Stimulated activated CD4-positive, alpha-beta T cell treated with anti-CD3 and anti-CD28 coated beads, TNF-alpha, amount 100 ng/mL, for 24 hours (primary cell): ENCODE results near the gene BCL2.

Experiments
- DNase-seq, 3 experiments: peaks; one replicate each; pipeline ENCODE4 v3.0.0-alpha.2; 2020; ENCODE audit warnings: low read depth in 3 of 3

The BCL2 gene

DNA sequence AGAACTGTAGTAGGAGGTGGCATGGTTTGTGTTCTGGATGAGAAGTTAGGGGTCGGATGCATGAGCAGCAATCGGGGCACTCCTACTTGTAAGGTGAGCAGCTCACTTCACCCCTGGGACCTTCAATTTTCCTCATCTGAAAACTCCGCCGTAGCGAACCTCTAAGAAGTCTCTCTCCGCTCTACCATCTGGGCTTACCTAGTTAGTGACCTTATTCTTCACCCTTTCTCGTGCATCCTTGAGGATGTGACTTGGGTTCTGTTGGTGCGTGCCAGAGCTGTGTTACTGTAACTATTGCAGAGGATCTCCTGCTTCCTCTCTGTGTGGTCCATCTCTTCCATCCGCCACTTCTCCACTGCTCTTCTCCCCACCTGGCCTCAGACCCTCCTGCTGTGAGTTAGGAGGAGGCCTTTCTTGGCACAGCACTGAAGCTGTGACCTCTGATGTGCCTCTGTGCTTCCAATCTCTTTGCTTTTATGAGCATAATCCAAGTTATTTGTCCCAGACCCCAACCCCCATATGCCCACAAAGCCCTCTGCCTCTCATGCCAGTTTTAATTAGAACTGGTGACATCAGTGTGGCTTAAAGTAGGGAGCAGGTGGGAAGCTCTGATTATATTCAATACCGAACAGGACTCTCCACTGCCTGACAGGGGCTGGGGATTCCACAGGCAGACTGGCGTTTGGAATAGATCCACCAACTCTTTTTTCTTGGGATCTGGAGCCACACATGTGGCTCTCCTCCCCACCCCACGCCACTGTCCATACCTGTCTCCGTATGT, 178.4 kb downstream of the BCL2 start:
- no peak for DNase-seq

DNA sequence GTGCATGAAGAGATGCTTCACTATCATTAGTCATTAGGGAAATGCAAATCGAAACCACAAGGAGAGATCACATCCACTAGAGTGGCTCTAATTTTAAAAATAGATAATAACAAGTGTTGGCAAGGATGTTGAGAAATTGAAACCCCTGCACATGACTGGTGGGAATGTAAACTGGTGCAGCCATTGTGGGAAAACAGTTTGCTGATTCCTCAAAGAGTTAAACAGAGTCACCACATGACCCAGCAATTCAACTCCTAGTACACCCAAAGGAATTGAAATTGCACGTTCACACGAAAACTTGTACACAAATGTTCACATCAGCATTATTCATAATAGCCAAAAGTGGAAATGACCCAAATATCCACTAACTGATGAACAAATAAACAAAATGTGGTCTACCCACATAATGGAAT, 179.5 kb downstream of the BCL2 start:
- DNase-seq = no peak

DNA sequence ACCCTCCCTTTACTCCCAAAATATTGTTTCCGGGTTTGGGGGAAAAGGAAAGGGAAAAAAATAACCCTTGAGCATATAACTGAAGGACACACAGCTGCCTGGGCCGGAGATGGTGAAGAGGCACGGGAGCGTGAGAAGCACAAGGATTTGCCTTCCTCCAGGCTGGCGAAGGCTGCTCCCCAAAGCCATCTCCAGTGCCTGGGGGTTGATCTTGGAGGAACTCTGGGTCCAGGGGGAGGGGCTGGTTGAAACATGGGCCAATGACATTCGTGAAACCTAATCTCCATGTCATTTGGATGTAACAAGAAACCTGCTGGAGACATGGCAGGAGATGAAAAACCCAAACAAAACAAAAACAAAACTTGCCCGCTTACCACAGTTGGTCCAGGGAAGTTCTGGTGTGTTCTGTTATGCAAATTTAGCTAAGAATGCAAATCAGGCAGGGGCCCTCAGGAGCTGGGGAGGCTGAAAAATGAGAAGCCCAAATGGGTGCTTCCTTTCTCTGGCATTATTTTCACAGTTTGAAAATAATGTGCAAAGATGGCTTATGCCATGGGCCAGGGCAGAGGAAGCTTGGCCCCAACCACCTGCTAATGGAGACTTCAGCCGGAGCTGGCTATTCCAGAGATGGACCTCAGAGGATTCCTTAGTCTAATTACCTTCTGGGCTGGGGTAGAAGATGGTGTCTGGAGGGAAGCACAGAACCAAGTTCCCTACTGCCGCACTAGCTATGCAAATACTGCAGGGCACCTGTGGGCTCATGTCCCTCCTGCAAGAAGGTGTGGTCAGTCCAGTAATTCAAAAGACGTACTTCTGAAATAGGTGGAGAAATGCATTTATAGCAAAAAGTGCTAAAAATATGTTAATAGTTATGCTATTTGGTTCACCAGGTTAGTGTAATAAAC, 180.9 kb downstream of the BCL2 start:
- no peak for DNase-seq

DNA sequence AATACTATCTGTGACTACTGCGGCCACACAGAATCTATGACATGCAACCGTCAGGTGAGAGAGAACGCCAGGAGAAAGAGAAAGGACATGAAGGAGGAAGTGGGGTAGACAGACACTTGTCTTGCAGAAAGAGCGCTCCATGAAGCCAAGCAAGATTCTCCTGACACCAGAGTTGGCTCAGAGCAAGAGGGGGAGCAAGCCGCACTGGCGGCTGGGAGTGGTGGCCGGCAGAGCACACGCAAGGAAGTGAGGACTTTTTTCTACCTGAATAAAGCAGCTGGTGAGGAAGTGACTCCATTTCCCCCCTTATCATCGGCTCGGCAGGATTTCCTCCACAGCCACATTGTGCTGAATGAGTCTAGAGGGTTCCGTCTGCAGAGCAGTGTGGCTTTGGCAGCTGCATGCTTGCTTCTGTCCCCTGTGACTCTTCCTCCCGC, 181.6 kb downstream of the BCL2 start:
- no peak for DNase-seq

DNA sequence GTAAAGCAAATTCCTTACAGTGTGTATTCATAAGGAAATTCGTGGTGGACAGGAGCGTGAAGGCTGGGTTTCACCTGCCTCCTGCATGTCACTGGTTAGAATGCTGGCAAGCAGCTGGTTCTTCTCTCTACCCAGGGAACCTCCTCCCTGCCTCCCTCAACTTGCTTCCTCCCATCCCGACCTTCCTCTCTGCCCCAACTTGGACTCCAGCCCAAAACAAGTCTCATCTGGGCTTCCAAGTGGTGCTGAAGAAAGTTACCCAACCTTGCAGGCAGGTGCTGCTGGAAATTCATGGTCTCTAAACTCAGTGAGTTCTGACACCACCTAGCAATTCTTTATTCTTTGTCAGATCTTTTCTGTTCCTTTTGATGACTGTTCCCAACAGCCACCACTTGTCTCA, 184.5 kb downstream of the BCL2 start:
- DNase-seq = no peak

DNA sequence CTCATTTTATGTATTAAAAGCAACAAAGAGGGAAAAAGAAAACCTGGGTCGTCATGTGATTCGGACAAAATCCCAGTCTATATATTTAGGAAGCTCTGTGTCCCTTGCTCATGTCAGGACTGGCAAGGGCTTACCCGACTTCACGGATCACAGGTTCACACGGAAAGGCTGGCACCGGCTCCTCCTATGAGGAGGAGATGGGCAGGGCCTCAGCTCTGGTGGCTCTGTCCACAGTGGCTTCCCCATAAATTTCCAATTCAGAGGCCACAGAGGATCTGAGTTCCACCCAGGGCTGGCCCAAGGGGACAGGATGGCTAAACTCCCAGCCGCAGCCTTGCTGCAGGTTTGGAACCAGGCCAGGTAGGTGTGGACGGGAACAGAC, 186.8 kb downstream of the BCL2 start:
- DNase-seq = no peak

DNA sequence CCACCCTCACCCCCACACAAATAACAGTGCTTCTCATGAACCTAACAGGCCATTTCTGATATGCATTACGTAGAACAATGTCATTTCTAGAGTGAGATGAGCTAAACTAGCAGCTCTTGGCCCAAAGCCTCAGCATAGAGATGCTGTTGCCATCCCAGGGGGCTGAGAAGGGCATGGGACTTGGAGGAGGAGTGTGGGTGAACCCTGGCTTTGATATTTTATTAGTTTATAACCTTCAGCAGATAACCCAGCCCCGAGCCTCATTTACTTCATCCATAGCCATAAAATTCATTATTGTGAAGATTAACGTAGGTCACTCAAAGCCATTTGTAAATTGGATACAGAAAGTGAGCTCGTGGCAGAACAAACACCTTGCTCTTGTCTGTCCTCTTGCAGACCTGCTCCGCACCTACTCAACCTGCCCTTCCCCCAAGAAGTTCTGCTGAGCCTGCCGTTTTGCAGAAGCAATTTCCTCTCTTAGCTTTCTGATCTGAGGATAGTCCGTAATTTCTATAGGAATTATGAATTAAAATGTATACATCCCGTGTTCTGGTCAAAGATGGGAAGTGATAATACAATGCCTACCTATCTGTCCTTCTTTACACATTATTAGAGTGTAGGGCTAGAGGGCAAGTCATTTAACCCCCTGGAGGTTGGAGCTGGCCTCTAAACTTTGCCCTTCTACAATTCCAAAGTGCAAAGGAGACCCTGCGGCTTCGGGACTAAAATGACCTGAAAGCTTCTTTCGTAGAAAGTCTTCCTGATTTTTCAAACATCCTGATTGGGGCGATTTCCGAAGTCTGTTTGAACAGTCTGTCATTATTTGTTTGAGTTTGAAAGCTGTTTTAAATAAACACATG, 187.4 kb downstream of the BCL2 start:
- DNase-seq = no peak

DNA sequence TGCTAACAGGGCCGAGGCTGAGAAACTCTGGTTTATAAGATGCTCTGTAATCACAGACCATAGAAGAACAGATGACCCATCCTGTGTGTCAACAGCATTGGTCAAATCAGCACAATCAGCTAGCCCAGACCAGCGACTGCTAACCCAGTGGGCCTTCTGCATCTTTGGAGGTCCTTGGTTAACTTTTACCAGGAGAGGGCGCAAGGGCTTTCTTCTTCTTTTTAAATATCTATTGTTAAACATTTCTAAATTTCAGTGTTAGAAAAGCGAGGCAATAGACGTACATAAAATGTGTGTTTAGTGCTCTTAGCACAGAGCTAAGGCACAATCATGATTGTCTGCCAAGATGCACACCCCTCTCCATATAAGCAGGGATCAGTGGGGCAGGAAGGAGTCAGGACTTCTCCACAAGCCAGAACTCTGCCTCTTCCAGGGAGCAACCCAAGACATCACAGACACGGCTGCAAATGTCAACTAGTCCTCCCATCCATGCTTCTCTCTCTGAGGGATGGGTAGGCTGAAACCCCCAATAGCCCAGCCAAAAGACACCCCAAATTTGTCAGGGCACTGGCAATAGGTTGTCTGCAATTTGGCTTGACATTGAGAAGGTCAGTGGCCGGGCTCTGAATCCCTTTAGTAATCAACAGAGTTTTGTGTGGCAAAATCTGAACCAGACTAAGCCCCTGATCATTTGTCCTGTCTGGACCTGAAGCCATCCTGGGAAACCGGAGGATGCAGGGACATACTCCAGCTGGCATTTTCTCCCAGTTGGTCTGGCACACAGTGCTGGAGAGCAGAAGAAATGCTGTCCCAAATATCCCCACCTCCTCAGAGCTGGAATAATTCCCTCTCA, 188.2 kb downstream of the BCL2 start:
- DNase-seq = peak; percentile 27 to 55 (median 32)

DNA sequence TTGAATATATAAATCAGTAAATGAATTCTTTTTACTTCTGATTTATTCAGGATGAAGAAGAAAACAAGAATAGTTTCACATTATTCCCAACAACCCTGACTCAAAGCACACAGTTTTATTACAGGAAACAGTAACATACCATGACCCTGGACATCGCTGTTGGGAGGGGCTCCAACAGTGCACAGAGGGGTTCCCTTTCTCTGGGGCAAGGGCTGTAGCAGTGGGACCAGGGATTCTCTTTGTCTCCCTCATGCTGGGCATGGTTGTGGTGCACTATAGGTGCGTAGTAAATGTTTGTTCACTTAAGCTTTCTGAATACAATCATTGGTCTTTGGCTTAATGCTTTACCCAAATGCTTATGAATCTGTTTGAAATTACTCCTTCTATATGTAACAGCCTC, 189.4 kb downstream of the BCL2 start:
- no peak for DNase-seq

DNA sequence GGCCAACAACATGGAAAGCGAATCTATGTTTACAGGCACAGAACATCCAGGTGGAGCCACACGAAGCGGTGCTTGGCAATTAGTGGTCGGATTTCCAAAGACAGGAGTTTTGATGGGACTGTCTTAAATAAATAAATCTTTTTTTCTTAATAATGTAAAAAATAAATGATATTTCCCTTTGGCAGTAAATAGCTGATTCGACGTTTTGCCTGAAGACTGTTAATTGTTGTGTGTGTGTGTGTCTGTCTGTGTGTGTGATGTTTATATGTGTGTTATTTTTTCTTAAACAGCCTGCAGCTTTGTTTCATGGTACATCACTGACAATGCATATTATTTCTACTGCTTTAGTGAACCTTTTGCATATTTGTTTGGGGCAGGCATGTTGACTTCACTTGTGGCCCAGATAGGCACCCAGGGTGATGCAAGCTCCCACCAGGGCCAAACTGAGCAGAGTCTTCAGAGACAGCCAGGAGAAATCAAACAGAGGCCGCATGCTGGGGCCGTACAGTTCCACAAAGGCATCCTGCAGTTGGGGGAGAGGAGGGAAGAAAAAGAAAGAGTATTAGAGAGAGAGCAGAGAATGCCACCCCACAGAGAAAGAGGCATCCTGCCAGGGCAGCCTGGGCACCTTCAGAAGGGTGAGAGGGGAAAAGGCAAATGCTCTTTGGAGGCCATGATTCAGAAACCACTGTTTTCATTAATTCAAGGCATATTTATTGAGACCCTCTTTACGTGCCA, 191.2 kb downstream of the BCL2 start:
- DNase-seq = no peak

DNA sequence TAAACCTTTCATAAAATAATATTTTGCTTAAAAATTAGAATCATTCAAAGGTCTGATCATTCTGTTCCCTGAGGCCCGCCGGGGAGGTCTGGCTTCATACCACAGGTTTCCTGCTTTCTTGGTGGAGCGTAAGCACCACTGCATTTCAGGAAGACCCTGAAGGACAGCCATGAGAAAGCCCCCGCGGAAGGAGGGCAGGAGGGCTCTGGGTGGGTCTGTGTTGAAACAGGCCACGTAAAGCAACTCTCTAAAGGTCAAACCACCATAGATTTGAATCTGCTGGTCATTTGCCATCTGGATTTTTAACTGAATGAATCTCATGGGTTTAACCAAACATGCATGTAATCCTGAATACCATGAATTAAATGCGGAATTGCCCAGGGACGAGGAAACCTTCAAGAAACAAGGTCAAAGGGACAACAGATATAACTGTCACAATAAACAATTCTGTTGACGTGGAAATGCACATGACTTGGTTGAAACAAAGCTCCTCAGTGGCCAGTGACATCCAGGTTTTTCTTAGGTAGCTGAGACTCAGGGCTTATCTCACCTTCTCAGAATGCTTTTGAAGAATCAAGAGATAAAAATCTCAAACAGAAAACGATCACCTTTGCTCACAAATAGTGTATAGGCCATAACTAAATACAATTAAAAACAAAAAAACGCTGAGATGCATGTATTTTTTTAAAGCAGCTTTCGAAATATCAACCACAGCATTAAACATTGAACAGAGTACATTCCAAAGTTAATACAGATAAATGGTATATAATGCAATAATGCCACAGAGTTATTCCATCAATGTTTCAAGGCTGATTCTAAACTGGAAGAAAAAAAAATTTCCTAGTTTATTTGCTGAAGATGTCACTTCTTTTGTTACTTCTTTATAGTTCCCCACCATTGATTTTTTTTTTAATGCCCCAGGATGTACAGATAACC, 193.2 kb downstream of the BCL2 start:
- no peak for DNase-seq

DNA sequence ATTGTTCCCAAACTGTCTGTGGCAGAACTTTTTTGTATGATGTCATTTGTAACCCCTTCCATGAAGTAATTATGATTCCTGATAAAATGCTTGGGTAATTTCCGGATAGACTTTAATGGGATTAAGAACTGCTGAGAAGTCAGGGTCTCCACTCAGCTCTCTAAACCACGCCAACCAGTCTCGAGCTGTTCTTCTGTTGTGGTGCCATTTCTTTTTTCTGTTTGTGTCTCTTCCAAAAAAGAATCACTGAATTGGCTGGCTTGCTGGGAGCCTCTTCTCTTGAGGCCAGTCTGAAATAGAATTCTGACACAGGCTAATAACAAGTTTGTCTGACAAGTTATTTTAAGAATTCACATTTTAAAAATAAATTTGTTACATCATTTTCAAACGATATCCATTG, 198.9 kb downstream of the BCL2 start:
- no peak for DNase-seq

DNA sequence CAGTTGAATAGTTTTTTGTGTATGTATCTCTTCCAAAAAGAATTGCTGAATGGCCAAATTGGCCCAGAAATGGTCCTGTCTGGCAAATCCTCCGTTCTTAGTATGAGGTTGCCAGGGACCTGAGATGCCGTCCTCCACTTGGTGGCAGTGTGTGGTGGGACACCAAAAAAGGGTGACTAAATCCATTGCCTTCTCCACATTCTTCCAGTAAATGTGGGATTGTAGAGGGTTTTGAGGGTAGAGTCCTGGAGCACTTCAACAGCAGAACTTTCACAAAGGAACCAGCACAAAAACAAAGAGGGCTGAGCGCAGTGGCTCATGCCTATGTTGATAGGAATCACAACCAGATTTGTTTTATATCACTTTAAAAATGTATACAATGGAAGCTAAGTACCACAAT, 199.9 kb downstream of the BCL2 start:
- no peak for DNase-seq

DNA sequence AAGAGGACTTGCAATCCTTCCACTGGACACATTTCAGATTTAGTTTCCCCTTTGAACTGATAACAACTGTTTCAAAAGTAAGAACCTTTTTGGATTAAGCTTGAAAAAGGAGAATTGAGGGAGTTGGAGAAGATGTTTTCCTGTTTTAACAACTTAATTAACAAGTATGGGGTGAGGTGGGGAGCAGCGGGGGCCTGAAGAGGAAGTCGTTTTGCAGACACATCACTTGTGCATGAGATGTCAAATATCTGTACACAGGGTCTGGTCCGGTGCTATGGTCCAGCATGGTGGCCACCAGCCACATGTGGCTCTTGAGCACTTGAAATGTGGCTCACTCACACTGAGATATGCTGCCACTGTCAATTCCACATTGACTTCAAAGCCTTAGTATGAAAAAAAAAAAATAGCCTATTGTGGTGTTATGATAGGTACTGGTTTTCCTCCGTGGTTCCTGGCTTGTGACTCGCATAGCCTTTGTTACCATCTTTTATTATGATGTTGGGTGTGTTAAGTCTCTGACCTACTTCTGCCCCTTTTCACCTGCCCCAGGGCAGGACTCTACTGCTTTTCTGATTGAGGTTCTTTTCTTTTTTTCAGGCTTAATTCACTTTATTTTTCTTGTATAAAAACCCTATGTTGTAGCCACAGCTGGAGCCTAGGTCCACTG, 205.5 kb downstream of the BCL2 start:
- no peak for DNase-seq

DNA sequence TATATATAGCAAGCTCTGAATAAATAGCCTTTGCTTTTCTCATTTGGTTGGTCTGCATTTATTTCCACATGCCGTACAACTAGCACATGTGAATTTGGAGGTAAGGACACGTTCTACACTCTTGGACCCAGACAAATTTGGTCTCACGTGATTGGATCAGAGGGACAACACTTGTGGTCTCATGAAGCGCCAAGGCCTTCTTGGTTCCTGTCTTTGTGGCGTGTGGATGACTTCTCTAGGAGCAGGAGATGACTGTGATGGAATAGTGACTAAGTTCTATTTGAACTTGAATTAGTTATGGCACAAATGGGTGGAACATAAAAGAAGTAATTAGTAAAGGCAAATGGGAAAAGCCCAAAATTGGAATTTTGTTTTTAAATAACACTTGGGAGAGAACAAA, 206.9 kb downstream of the BCL2 start:
- DNase-seq = no peak

DNA sequence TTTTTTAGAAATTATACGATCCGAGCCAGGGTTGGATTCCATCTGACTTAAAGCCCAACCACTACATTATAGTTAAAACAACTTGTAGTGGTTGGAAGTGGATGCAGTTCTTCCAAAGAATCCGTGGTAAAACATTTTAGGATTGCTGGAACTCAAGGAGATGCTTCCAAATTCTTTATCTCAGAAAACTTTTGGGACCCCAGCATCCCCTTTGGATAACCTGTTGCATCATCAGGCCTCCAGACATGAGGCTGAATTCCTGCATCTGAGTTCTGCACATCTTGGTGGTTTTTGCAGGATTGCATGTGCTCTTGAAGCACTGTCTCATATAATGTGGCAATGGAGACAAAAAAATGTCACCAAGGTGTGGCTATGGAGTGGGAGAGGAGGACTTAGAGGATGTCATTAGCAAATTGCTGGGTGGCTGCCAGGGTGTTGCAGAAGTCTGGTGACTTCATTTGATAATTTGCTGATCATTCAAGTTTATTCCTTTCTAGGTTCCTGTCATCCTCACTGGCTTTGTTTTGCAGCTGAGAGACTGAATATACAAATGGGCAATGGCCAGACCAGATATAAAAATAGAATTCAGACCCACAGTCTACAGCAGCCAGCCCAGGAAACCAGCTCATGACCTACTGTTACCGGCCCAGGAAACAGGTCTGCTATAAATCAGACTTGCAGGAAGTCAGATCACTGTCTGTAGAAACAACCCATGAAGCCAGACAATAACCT, 207.7 kb downstream of the BCL2 start:
- DNase-seq = no peak

DNA sequence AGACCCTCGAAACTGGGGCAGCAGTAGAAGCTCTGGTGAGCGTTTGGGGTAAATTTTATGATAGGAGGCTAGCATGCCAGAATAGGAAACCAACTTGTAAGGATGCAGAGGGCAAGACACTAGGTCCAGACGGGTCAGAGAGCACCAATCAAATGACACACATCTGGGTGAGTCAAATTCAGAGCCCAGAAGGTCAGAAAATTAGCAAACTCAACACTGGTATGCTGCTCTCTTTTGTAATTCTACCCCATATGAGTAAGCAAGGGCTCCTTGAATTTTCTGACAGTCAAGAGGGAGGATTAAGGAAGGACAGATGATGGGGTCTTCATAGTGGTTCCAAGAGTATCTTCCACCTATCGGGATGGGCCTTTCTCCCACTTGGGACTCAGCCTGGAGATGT, 209.8 kb downstream of the BCL2 start:
- DNase-seq = no peak

DNA sequence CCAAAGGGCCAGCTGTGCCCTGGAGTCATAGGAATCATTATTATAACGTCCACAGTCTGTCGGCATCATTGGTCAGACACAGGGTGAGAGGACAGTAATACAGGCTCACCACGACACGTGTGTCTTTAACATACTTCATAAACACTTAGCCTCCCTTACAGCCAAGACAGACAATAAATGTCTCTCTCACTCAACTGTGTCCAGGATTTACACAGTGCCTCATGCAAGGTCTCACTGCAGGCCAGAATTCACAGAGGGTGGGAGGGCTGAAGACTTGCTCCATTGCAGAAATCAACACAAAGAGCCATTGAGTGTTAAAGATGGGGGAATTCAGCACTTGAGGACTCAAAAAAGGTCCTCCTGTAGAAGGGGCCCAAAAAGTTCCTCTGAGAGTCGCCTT, 210.5 kb downstream of the BCL2 start:
- no peak for DNase-seq
